HUES6 (cell line): ENCODE data around the gene VPS13D.
"Not testable (repeated sequence)": the region's sequence is repeated elsewhere in the genome, so short reads cannot be mapped to it uniquely, and the experiment has no call there.

Experiments
- H3K27ac ChIP-seq: 2 replicates; pipeline ENCODE4 v1.7.0; 2013; ENCODE audit warnings: low read depth, mild to moderate bottlenecking, low read length, inconsistent platforms
- H3K27me3 ChIP-seq: 2 replicates; pipeline ENCODE4 v1.6.1; 2013; ENCODE audit warnings: low read length; ENCODE audit not compliant: control insufficient read depth, insufficient read depth
- H3K36me3 ChIP-seq: 2 replicates; pipeline ENCODE4 v1.6.1; 2013; ENCODE audit warnings: low read length; ENCODE audit not compliant: control insufficient read depth, insufficient read depth
- H3K4me1 ChIP-seq: 2 replicates; pipeline ENCODE4 v1.6.1; 2013; ENCODE audit warnings: low read length; ENCODE audit not compliant: control insufficient read depth, insufficient read depth
- H3K4me3 ChIP-seq: 2 replicates; pipeline ENCODE4 v1.5.1; 2013; ENCODE audit warnings: low read depth, low read length
- H3K9ac ChIP-seq: one replicate; pipeline ENCODE4 v1.6.1; 2013; ENCODE audit warnings: mild to moderate bottlenecking, low read length
- H3K9me3 ChIP-seq: 2 replicates; pipeline ENCODE4 v1.6.1; 2013; ENCODE audit warnings: low read depth, low read length; ENCODE audit not compliant: control insufficient read depth, insufficient read depth

Gene VPS13D

GRCh38 chr1:12452262-12452661, 222.4 kb downstream of the VPS13D start:
- H3K36me3 ChIP-seq: 0 out of 2 replicates have a peak, but pooled peaks cover 3% of the 10 kb centered on the region
- no peaks in the 10 kb centered on the region for H3K9me3 ChIP-seq
- H3K27ac ChIP-seq: no peak overlapping the region

GRCh38 chr1:12453400-12454343, 223.8 kb downstream of the VPS13D start:
- H3K36me3 ChIP-seq: 0 out of 2 replicates have a peak, but pooled peaks cover 3% of the 10 kb centered on the region
- no peaks in the 10 kb centered on the region for H3K27me3 ChIP-seq
- H3K9me3 ChIP-seq: no peaks in the 10 kb centered on the region
- no peak overlapping the region for H3K9ac ChIP-seq
- peaks cover 14% of the 10 kb centered on the region for H3K4me1 ChIP-seq
- H3K4me3 ChIP-seq: no peak overlapping the region
- H3K27ac ChIP-seq: no peak overlapping the region

More at GRCh38 chr1:12452262-12452661, 222.4 kb downstream of the VPS13D start:
- no peaks in the 10 kb centered on the region for H3K27me3 ChIP-seq
- no peak overlapping the region for H3K9ac ChIP-seq
- H3K4me1 ChIP-seq: peaks cover 14% of the 10 kb centered on the region
- no peak overlapping the region for H3K4me3 ChIP-seq

- Histone ChIP-seq H3K36me3 (0 out of 2 replicates have a peak, but pooled peaks cover 3% of the 10 kb centered on the region), H3K4me3 (no peak overlapping the region), H3K27me3 (no peaks in the 10 kb centered on the region), H3K9me3 (no peaks in the 10 kb centered on the region), H3K4me1 (peaks cover 14% of the 10 kb centered on the region), H3K27ac (no peak overlapping the region), H3K9ac (no peak overlapping the region)
These were observed 224.9 kb downstream of the VPS13D start for GRCh38 chr1:12454406-12455391.

- H3K27ac ChIP-seq, H3K4me3 ChIP-seq, H3K36me3 ChIP-seq, H3K9ac ChIP-seq, H3K27me3 ChIP-seq, H3K9me3 ChIP-seq: not testable (repeated sequence)
- peaks cover 14% of the 10 kb centered on the region for H3K4me1 ChIP-seq
These were observed 226.3 kb downstream of the VPS13D start for GRCh38 chr1:12456081-12456480.

GRCh38 chr1:12456979-12457378, 227.1 kb downstream of the VPS13D start:
- Histone ChIP-seq H3K9ac (no peak overlapping the region), H3K4me1 (peaks cover 14% of the 10 kb centered on the region), H3K36me3 (peaks cover 6% of the 10 kb centered on the region; the same call in 1 of the 2 replicates), H3K27me3 (no peaks in the 10 kb centered on the region), H3K9me3 (no peaks in the 10 kb centered on the region), H3K27ac (no peak overlapping the region), H3K4me3 (no peak overlapping the region)

- no peaks in the 10 kb centered on the region for H3K27me3 ChIP-seq
- no peak overlapping the region for H3K9ac ChIP-seq
- H3K4me1 ChIP-seq: peaks cover 14% of the 10 kb centered on the region
- no peak overlapping the region for H3K4me3 ChIP-seq
- H3K9me3 ChIP-seq: no peaks in the 10 kb centered on the region
- no peak overlapping the region for H3K27ac ChIP-seq
- H3K36me3 ChIP-seq: peaks cover 6% of the 10 kb centered on the region; the same call in 1 of the 2 replicates
These were observed 227.9 kb downstream of the VPS13D start for GRCh38 chr1:12457771-12458170.

- Histone ChIP-seq H3K9me3 (no peaks in the 10 kb centered on the region), H3K27me3 (no peaks in the 10 kb centered on the region), H3K27ac (no peak overlapping the region), H3K36me3 (peaks cover 6% of the 10 kb centered on the region; the same call in 1 of the 2 replicates), H3K9ac (no peak overlapping the region), H3K4me3 (no peak overlapping the region), H3K4me1 (peaks cover 11% of the 10 kb centered on the region)
These were observed 228.7 kb downstream of the VPS13D start for GRCh38 chr1:12458571-12458970.

- Histone ChIP-seq H3K27me3 (no peaks in the 10 kb centered on the region), H3K9ac (no peak overlapping the region), H3K36me3 (peaks cover 6% of the 10 kb centered on the region; the same call in 1 of the 2 replicates), H3K27ac (no peak overlapping the region), H3K4me3 (no peak overlapping the region), H3K4me1 (no peaks in the 10 kb centered on the region; the same call in 1 of the 2 replicates), H3K9me3 (no peaks in the 10 kb centered on the region)
These were observed 230.3 kb downstream of the VPS13D start for GRCh38 chr1:12460121-12460520.

GRCh38 chr1:12460911-12461621, 231.2 kb downstream of the VPS13D start:
- Histone ChIP-seq H3K9me3 (no peaks in the 10 kb centered on the region), H3K9ac (no peak overlapping the region), H3K4me1 (no peaks in the 10 kb centered on the region; the same call in 1 of the 2 replicates), H3K27ac (no peak overlapping the region), H3K4me3 (no peak overlapping the region), H3K27me3 (no peaks in the 10 kb centered on the region), H3K36me3 (peaks cover 3% of the 10 kb centered on the region; the same call in 1 of the 2 replicates)

GRCh38 chr1:12461754-12462153, 231.9 kb downstream of the VPS13D start:
- Histone ChIP-seq H3K27me3 (no peaks in the 10 kb centered on the region), H3K9me3 (no peaks in the 10 kb centered on the region), H3K9ac (no peak overlapping the region), H3K4me3 (no peak overlapping the region), H3K36me3 (peaks cover 3% of the 10 kb centered on the region; the same call in 1 of the 2 replicates), H3K27ac (no peak overlapping the region), H3K4me1 (no peaks in the 10 kb centered on the region; the same call in 1 of the 2 replicates)
